Panc1 (cell line): ENCODE data around the gene ABCG1.

Source experiments
- POLR2AphosphoS5 ChIP-seq: IDR thresholded peaks from 2 replicates; pipeline ENCODE4 v1.6.1; 2012; ENCODE audit warnings: mild to moderate bottlenecking, low read depth, low read length, moderate library complexity
- TF ChIP-seq, protein P1 (sequence below): fragments of 450-650 bp; IDR thresholded peaks from 2 replicates; pipeline ENCODE4 v1.5.1; 2017; ENCODE audit warnings: mild to moderate bottlenecking

GRCh38 chr21:42263591-42264131 is 44.7 kb downstream of the ABCG1 start:
- TF ChIP-seq, protein P1, sequence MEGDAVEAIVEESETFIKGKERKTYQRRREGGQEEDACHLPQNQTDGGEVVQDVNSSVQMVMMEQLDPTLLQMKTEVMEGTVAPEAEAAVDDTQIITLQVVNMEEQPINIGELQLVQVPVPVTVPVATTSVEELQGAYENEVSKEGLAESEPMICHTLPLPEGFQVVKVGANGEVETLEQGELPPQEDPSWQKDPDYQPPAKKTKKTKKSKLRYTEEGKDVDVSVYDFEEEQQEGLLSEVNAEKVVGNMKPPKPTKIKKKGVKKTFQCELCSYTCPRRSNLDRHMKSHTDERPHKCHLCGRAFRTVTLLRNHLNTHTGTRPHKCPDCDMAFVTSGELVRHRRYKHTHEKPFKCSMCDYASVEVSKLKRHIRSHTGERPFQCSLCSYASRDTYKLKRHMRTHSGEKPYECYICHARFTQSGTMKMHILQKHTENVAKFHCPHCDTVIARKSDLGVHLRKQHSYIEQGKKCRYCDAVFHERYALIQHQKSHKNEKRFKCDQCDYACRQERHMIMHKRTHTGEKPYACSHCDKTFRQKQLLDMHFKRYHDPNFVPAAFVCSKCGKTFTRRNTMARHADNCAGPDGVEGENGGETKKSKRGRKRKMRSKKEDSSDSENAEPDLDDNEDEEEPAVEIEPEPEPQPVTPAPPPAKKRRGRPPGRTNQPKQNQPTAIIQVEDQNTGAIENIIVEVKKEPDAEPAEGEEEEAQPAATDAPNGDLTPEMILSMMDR = no peak
- no peak for TF ChIP-seq POLR2AphosphoS5
